IgD-negative memory B cell (primary cell): Measurements from ENCODE around the gene SMAD3. TPM values are rescaled to one million over a fixed set of nuclear protein-coding genes. Genes with fewer than 3 reads are reported as not detected.
A peak's percentile ranks its signal among the peaks of the same experiment; 100 is the strongest.

Experiments
- H3K27ac Mint-ChIP-seq, 3 donors: one replicate each; pipeline ENCODE4 v1.8.0; 2020 to 2022; ENCODE audit warnings: mild to moderate bottlenecking in 3 of 3, mixed read lengths in 3 of 3, moderate library complexity in 1 of 3
- H3K27me3 Mint-ChIP-seq: one replicate; pipeline ENCODE4 v1.8.0; 2021; ENCODE audit warnings: mixed read lengths
- H3K36me3 Mint-ChIP-seq: one replicate; pipeline ENCODE4 v1.8.0; 2020; ENCODE audit warnings: mild to moderate bottlenecking, mixed read lengths
- H3K4me1 Mint-ChIP-seq, 3 donors: one replicate each; pipeline ENCODE4 v1.8.0; 2020 to 2022; ENCODE audit warnings: mixed read lengths in 3 of 3, mild to moderate bottlenecking in 1 of 3
- H3K4me3 Mint-ChIP-seq, 4 donors: one replicate each; pipeline ENCODE4 v1.8.0; 2020 to 2022; ENCODE audit warnings: mild to moderate bottlenecking in 4 of 4, mixed read lengths in 4 of 4, moderate library complexity in 3 of 4
- H3K9me3 Mint-ChIP-seq, 3 donors: one replicate each; pipeline ENCODE4 v1.8.0; 2020 to 2021; ENCODE audit warnings: mixed read lengths in 3 of 3, mild to moderate bottlenecking in 1 of 3
- polyA plus RNA-seq: library from polyadenylated mRNA; unstranded; fragments of 300-500 nt; fragmentation: Illumina TruSeq; gene quantifications from one replicate; pipeline ENCODE4 v1.2.3, GENCODE V29; 2021

The SMAD3 gene
- polyA plus RNA-seq, 1 donor from 2014 or later, result 32.4 TPM

- H3K4me3 Mint-ChIP-seq, result no peak overlapping the region
- peaks cover 6% of the 10 kb centered on the region for H3K36me3 Mint-ChIP-seq
- no peaks in the 10 kb centered on the region for H3K9me3 Mint-ChIP-seq
- H3K4me1 Mint-ChIP-seq, result peaks cover 3 to 11% (median 5%) of the 10 kb centered on the region in 3 donors
- H3K27me3 Mint-ChIP-seq, result no peaks in the 10 kb centered on the region
- peak overlapping the region in 2 of 3 donors; percentile 58 to 96 for H3K27ac Mint-ChIP-seq
Measured at GRCh38 chr15:67180514-67181191, 115.3 kb downstream of the SMAD3 start.

DNA sequence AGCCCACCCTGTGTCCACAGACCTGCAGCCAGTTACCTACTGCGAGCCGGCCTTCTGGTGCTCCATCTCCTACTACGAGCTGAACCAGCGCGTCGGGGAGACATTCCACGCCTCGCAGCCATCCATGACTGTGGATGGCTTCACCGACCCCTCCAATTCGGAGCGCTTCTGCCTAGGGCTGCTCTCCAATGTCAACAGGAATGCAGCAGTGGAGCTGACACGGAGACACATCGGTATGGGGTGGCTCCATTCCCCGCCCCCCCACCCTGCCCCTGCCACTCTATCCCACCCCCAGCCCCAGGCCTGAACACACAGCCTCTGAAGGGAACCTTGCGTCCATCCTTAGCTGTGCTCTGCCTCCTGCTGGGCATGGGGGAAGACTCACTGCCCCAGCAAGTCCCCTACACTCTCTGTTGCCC is 115.8 kb downstream of the SMAD3 start:
- no peak overlapping the region for H3K4me3 Mint-ChIP-seq
- no peaks in the 10 kb centered on the region for H3K9me3 Mint-ChIP-seq
- peak overlapping the region in 1 of 3 donors; percentile 58 for H3K27ac Mint-ChIP-seq
- no peaks in the 10 kb centered on the region for H3K27me3 Mint-ChIP-seq
- peaks cover 6% of the 10 kb centered on the region for H3K36me3 Mint-ChIP-seq
- peaks cover 3 to 8% (median 5%) of the 10 kb centered on the region in 3 donors for H3K4me1 Mint-ChIP-seq

GRCh38 chr15:67183443-67184169 is 118.2 kb downstream of the SMAD3 start:
- Mint-ChIP-seq H3K9me3 (no peaks in the 10 kb centered on the region), H3K27me3 (no peaks in the 10 kb centered on the region), H3K27ac (peak overlapping the region; percentile 40 to 51 (median 50)), H3K4me1 (peaks cover 0 to 3% (median 0%) of the 10 kb centered on the region in 3 donors), H3K36me3 (peaks cover 6% of the 10 kb centered on the region), H3K4me3 (no peak overlapping the region)

- peaks cover 7% of the 10 kb centered on the region for H3K36me3 Mint-ChIP-seq
- H3K27me3 Mint-ChIP-seq, result no peaks in the 10 kb centered on the region
- H3K27ac Mint-ChIP-seq, result peak overlapping the region in 1 of 3 donors; percentile 50
- no peaks in the 10 kb centered on the region for H3K4me1 Mint-ChIP-seq
- no peaks in the 10 kb centered on the region for H3K9me3 Mint-ChIP-seq
- H3K4me3 Mint-ChIP-seq, result no peak overlapping the region
Measured at GRCh38 chr15:67184208-67184925, 119.0 kb downstream of the SMAD3 start.

DNA sequence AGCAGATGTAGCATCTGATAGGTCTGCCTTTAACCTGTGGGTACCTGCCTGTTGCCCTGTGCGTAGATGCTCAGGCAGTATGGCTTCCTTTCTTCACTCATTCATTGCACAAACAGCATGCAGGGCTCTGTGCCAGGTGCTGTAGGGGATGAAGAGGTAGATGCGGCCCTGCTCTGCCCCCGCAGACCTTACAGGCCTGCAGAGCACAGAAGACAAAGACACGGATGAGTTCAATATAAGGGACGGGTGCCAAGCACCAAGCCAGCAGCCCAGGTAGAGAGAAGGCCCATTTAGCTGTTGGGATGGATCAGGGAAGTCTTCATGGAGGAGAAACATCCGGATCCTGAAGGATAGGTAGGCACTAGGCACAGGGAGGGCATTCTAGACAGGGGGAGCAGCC is 119.6 kb downstream of the SMAD3 start:
- Mint-ChIP-seq H3K27ac (peak overlapping the region in 2 of 3 donors; percentile 33 to 84), H3K36me3 (peaks cover 7% of the 10 kb centered on the region), H3K9me3 (no peaks in the 10 kb centered on the region), H3K4me1 (no peaks in the 10 kb centered on the region), H3K27me3 (no peaks in the 10 kb centered on the region), H3K4me3 (no peak overlapping the region)

DNA sequence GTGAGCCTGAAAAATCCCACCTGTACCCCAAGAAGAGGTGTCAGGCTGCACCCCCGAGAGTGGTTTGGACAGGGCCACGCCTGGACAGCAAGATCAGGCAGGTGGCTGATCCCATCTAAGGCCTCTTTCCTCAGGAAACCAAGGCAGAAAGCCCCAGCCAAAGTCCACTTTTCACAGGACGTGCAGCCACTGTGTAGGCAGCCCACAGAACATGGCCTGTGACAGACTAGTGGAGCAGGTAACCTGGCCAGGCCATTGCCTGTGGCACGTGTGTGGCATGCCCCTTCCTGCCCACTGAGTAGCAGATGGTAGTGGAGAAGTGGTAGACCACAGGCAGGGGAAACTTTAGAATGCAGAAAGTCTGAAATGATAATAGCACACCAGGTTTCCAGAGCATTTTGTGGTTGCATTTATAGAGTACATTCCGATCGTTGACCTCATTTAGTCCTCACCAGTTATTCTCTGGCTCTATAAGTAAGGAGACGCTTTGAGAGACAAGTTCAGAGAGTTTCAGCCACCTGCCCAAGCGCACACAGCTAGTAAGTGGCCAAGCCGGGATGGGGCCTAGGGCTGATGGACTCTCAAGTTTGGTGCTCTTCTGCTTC is 120.3 kb downstream of the SMAD3 start:
- H3K27me3 Mint-ChIP-seq, result no peaks in the 10 kb centered on the region
- H3K4me3 Mint-ChIP-seq, result peak overlapping the region in 1 of 4 donors; percentile 17
- peak overlapping the region; percentile 33 to 84 (median 60) for H3K27ac Mint-ChIP-seq
- H3K4me1 Mint-ChIP-seq, result no peaks in the 10 kb centered on the region
- peaks cover 7% of the 10 kb centered on the region for H3K36me3 Mint-ChIP-seq
- no peaks in the 10 kb centered on the region for H3K9me3 Mint-ChIP-seq

- Mint-ChIP-seq H3K4me1 (no peaks in the 10 kb centered on the region), H3K9me3 (no peaks in the 10 kb centered on the region), H3K36me3 (peaks cover 7% of the 10 kb centered on the region), H3K4me3 (no peak overlapping the region), H3K27me3 (no peaks in the 10 kb centered on the region), H3K27ac (peak overlapping the region; percentile 33 to 84 (median 60))
Measured at GRCh38 chr15:67186226-67186649, 120.8 kb downstream of the SMAD3 start.

DNA sequence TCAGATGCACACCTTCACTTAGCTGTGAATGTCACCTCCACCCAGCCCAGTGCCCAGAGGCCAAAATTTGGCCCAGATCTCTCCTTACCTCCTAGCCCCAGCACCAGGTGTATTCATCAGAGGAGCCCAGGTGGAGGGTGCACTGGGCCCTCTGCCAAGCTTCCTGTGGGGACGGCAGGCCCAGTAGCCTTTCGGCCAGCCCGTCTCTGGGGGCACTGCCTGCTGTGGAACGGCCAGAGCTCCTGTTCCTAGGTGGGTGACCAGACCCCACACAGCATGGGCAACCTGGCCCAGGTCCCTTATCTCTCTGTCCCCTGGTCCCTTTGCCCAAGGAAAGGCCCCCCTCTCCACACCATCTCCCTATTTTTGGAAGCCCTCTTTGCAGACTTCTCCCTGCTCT is 121.3 kb downstream of the SMAD3 start:
- peak overlapping the region in 1 of 3 donors; percentile 60 for H3K27ac Mint-ChIP-seq
- no peaks in the 10 kb centered on the region for H3K4me1 Mint-ChIP-seq
- no peak overlapping the region for H3K4me3 Mint-ChIP-seq
- H3K36me3 Mint-ChIP-seq, result peaks cover 7% of the 10 kb centered on the region
- H3K27me3 Mint-ChIP-seq, result no peaks in the 10 kb centered on the region
- no peaks in the 10 kb centered on the region for H3K9me3 Mint-ChIP-seq

DNA sequence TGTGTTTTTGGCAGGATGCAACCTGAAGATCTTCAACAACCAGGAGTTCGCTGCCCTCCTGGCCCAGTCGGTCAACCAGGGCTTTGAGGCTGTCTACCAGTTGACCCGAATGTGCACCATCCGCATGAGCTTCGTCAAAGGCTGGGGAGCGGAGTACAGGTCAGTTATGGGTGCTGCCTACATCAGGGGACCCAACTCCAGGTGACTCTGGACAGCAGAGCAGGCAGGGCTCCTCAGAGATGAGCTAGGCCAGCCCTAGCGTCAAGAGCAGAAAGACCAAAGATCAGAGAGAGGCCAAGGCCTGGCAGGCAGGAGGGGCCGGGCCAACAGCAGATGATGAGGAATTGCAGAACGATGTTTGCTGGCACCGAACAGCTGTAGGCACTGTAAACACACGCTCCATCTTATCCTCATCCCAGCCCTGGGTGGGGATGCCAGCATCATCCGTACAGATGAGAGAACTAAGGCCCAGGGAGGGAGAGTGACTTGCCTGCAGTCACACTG is 122.0 kb downstream of the SMAD3 start:
- no peaks in the 10 kb centered on the region for H3K9me3 Mint-ChIP-seq
- H3K27ac Mint-ChIP-seq, result peak overlapping the region in 2 of 3 donors; percentile 21 to 74
- H3K36me3 Mint-ChIP-seq, result peaks cover 7% of the 10 kb centered on the region
- H3K27me3 Mint-ChIP-seq, result no peaks in the 10 kb centered on the region
- no peaks in the 10 kb centered on the region for H3K4me1 Mint-ChIP-seq
- no peak overlapping the region for H3K4me3 Mint-ChIP-seq

- Mint-ChIP-seq H3K27me3 (no peaks in the 10 kb centered on the region), H3K36me3 (peaks cover 11% of the 10 kb centered on the region), H3K27ac (peak overlapping the region in 1 of 3 donors; percentile 82), H3K9me3 (no peaks in the 10 kb centered on the region), H3K4me1 (peaks cover 0 to 3% (median 0%) of the 10 kb centered on the region in 3 donors), H3K4me3 (peak overlapping the region in 1 of 4 donors; percentile 32)
Measured at GRCh38 chr15:67188551-67189218, 123.3 kb downstream of the SMAD3 start.

DNA sequence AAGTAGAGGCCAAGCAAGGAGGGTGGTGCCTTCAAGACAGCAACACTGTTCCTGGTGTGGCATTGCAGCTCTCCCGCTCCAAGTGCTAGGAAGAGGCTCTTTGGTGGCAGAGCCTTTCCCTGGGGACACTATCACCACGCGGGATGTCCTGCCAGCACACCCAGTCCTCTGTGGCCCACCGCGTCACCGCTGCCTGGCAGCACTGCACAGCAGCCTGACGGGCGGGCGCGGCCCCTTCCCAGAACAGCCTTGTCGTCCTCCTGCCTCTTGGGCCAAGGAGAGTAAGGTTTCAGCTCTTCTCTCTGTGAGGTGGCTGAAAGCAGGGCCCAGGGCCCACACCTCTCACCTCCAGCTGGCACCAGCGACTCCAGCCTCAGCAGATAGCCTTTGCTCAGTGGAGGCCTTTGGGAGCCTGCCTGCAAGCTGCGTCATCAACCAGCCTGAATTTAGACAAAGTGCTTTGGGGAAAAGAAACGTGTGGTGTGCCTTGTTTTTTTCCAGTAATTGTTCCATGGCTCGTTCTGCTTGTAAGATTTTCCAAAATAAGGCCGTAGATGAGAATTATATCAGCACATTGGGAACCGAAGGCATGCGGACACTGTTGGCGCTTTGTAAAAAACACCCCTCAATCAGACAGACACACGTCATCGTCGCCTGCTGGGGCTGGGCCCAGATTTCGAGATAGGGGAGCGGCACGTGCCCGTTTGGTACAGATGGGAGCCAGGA is 124.1 kb downstream of the SMAD3 start:
- H3K4me3 Mint-ChIP-seq, result no peak overlapping the region
- H3K9me3 Mint-ChIP-seq, result no peaks in the 10 kb centered on the region
- H3K36me3 Mint-ChIP-seq, result peaks cover 11% of the 10 kb centered on the region
- H3K4me1 Mint-ChIP-seq, result peaks cover 0 to 3% (median 0%) of the 10 kb centered on the region in 3 donors
- H3K27ac Mint-ChIP-seq, result peak overlapping the region in 1 of 3 donors; percentile 82
- H3K27me3 Mint-ChIP-seq, result no peaks in the 10 kb centered on the region

GRCh38 chr15:67190326-67190725 is 124.9 kb downstream of the SMAD3 start:
- peaks cover 7% of the 10 kb centered on the region for H3K36me3 Mint-ChIP-seq
- H3K27me3 Mint-ChIP-seq, result no peaks in the 10 kb centered on the region
- H3K4me3 Mint-ChIP-seq, result no peak overlapping the region

DNA sequence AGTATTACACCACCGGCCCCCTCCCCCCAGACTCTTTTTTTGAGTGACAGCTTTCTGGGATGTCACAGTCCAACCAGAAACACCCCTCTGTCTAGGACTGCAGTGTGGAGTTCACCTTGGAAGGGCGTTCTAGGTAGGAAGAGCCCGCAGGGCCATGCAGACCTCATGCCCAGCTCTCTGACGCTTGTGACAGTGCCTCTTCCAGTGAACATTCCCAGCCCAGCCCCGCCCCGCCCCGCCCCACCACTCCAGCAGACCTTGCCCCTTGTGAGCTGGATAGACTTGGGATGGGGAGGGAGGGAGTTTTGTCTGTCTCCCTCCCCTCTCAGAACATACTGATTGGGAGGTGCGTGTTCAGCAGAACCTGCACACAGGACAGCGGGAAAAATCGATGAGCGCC is 125.4 kb downstream of the SMAD3 start:
- peaks cover 0 to 3% (median 0%) of the 10 kb centered on the region in 3 donors for H3K4me1 Mint-ChIP-seq
- H3K27ac Mint-ChIP-seq, result no peak overlapping the region
- H3K36me3 Mint-ChIP-seq, result peaks cover 7% of the 10 kb centered on the region
- H3K27me3 Mint-ChIP-seq, result no peaks in the 10 kb centered on the region
- no peak overlapping the region for H3K4me3 Mint-ChIP-seq
- H3K9me3 Mint-ChIP-seq, result no peaks in the 10 kb centered on the region

More at GRCh38 chr15:67190326-67190725, 124.9 kb downstream of the SMAD3 start:
- Mint-ChIP-seq H3K27ac (no peak overlapping the region), H3K4me1 (peaks cover 0 to 3% (median 0%) of the 10 kb centered on the region in 3 donors), H3K9me3 (no peaks in the 10 kb centered on the region)
